WTC11 (cell line): ENCODE measurements around the gene TMEM250.

Source experiments
- CREM ChIP-seq: sonication (generic); formaldehyde crosslinking; IDR thresholded peaks from 2 replicates; pipeline ENCODE4 v1.8.1; 2022; ENCODE audit warnings: mild to moderate bottlenecking, missing genetic modification reagents, moderate library complexity
- SP1 ChIP-seq: sonication (generic); formaldehyde crosslinking; conservative IDR thresholded peaks from 2 replicates; pipeline ENCODE4 v1.8.1; 2022; ENCODE audit warnings: missing genetic modification reagents
- ZNF263 ChIP-seq: sonication (generic); formaldehyde crosslinking; IDR thresholded peaks from 2 replicates; pipeline ENCODE4 v1.8.1; 2022; ENCODE audit warnings: low read depth, mild to moderate bottlenecking, moderate library complexity, missing genetic modification reagents
- TF ChIP-seq, protein P1 (sequence below): fragments of 200-600 bp; IDR thresholded peaks from 2 replicates; pipeline ENCODE4 v1.8.0; 2022; ENCODE audit warnings: antibody characterized with exemption
- TF ChIP-seq, protein P2 (sequence below): sonication (generic); formaldehyde crosslinking; IDR thresholded peaks from 2 replicates; pipeline ENCODE4 v1.8.1; 2023; ENCODE audit warnings: mild to moderate bottlenecking, moderate library complexity, missing genetic modification reagents
- TF ChIP-seq, protein P3 (sequence below): sonication (generic); formaldehyde crosslinking; IDR thresholded peaks from 2 replicates; pipeline ENCODE4 v1.8.1; 2022; ENCODE audit warnings: mild to moderate bottlenecking, missing genetic modification reagents, moderate library complexity, borderline replicate concordance
- TF ChIP-seq, protein P4 (sequence below): sonication (generic); formaldehyde crosslinking; IDR thresholded peaks from 2 replicates; pipeline ENCODE4 v1.8.1; 2022; ENCODE audit warnings: mild to moderate bottlenecking, moderate library complexity, missing genetic modification reagents

DNA sequence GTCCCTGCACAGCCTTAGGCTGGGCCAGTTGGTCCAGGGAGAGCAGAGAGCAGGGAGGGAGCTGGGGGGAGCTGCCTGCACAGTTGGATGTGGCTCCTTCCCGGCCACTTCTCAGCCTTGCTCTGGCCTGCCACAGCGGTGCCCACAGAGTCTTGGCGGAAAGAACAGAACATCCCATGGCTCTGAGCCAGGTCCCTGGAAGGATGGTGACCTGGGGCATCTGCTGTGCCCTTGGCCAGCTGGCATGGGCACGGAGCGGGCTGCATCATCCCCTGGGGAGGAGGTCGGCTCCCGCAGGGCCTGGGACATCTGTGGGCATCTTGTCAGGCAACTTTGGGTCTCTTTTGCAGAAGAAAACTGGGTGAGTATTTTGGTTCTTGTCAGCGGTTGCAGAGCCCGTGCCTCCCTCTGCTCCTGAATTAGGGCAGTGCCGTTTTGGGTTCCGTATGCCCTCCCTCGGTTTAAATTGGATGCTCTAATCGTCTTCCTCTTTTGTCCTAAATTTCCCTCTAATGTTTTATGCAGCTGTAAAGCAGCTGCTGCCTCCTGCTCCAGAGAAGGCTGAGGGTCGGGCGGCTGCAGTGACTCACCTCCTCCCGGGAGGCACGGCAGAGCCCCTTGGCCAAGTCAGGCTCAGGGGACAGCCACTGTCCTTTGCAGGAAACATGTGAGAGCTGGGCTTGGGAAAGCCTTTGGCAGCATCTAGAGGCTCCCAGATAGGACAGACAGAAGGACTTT, 13.1 kb downstream of the TMEM250 start:
- TF ChIP-seq CREM (CRISPR knock-in tag) (no peak), ZNF263 (CRISPR knock-in tag) (no peak), SP1 (CRISPR knock-in tag) (no peak)
- TF ChIP-seq, protein P1, sequence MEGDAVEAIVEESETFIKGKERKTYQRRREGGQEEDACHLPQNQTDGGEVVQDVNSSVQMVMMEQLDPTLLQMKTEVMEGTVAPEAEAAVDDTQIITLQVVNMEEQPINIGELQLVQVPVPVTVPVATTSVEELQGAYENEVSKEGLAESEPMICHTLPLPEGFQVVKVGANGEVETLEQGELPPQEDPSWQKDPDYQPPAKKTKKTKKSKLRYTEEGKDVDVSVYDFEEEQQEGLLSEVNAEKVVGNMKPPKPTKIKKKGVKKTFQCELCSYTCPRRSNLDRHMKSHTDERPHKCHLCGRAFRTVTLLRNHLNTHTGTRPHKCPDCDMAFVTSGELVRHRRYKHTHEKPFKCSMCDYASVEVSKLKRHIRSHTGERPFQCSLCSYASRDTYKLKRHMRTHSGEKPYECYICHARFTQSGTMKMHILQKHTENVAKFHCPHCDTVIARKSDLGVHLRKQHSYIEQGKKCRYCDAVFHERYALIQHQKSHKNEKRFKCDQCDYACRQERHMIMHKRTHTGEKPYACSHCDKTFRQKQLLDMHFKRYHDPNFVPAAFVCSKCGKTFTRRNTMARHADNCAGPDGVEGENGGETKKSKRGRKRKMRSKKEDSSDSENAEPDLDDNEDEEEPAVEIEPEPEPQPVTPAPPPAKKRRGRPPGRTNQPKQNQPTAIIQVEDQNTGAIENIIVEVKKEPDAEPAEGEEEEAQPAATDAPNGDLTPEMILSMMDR = no peak
- TF ChIP-seq, protein P2, sequence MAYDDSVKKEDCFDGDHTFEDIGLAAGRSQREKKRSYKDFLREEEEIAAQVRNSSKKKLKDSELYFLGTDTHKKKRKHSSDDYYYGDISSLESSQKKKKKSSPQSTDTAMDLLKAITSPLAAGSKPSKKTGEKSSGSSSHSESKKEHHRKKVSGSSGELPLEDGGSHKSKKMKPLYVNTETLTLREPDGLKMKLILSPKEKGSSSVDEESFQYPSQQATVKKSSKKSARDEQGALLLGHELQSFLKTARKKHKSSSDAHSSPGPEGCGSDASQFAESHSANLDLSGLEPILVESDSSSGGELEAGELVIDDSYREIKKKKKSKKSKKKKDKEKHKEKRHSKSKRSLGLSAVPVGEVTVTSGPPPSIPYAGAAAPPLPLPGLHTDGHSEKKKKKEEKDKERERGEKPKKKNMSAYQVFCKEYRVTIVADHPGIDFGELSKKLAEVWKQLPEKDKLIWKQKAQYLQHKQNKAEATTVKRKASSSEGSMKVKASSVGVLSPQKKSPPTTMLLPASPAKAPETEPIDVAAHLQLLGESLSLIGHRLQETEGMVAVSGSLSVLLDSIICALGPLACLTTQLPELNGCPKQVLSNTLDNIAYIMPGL (CRISPR knock-in tag) = no peak
- TF ChIP-seq, protein P3, sequence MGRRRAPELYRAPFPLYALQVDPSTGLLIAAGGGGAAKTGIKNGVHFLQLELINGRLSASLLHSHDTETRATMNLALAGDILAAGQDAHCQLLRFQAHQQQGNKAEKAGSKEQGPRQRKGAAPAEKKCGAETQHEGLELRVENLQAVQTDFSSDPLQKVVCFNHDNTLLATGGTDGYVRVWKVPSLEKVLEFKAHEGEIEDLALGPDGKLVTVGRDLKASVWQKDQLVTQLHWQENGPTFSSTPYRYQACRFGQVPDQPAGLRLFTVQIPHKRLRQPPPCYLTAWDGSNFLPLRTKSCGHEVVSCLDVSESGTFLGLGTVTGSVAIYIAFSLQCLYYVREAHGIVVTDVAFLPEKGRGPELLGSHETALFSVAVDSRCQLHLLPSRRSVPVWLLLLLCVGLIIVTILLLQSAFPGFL = no peak
- TF ChIP-seq, protein P4, sequence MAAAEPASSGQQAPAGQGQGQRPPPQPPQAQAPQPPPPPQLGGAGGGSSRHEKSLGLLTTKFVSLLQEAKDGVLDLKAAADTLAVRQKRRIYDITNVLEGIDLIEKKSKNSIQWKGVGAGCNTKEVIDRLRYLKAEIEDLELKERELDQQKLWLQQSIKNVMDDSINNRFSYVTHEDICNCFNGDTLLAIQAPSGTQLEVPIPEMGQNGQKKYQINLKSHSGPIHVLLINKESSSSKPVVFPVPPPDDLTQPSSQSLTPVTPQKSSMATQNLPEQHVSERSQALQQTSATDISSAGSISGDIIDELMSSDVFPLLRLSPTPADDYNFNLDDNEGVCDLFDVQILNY (CRISPR knock-in tag) = no peak
